Measurements from ENCODE around the gene FLRT2.

GRCh38 chr14:85562630-85563029 is 32.7 kb downstream of the FLRT2 start:
- TF ChIP-seq POLR2AphosphoS5 (IDR thresholded peaks at IDR 0.05; ENCODE audit: low read depth, low read length) (no peak), SIN3A (IDR thresholded peaks at IDR 0.05; ENCODE audit: borderline replicate concordance, insufficient read depth, low read length) (no peak), TAF1 (IDR thresholded peaks at IDR 0.05; ENCODE audit: borderline replicate concordance, insufficient read depth, low read length) (no peak)
